Fibroblast of skin of abdomen (primary cell): ENCODE results near the gene AIMP1.
"Not testable (repeated sequence)": the region's sequence is repeated elsewhere in the genome, so short reads cannot be mapped to it uniquely, and the experiment has no call there.

Source experiments
- DNase-seq: peaks from one replicate; pipeline ENCODE4 v3.0.0-alpha.2; 2013

AIMP1 gene

GRCh38 chr4:106312997-106313522 is 3.3 kb upstream of the AIMP1 start:
- no peak for DNase-seq

- DNase-seq = no peak
Observed at GRCh38 chr4:106314960-106315359, 1.4 kb upstream of the AIMP1 start.

DNA sequence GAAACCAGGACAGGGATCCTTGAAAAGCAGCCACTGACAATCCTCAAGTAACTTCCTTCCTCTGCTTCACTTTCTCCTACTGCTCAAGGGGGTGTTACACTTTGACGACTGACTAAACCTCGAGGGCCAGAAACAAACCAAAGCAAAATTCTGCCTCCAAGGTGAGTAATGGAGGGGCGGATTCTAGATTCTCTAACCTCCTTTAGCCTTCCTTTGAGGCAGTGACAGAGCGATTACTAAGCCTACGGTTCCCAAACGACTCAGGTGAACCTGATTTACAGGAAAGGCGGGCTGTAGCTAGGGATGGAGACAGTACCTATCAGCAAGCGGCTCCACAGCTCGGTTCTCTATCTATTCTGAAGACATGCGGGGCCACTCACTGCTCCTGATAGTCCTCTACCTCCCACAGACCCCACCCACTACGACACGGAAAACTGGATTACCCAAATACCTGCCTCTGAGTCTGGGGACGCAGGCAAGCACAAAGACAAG is 828 bp upstream of the AIMP1 start:
- DNase-seq = peak; percentile 29

DNA sequence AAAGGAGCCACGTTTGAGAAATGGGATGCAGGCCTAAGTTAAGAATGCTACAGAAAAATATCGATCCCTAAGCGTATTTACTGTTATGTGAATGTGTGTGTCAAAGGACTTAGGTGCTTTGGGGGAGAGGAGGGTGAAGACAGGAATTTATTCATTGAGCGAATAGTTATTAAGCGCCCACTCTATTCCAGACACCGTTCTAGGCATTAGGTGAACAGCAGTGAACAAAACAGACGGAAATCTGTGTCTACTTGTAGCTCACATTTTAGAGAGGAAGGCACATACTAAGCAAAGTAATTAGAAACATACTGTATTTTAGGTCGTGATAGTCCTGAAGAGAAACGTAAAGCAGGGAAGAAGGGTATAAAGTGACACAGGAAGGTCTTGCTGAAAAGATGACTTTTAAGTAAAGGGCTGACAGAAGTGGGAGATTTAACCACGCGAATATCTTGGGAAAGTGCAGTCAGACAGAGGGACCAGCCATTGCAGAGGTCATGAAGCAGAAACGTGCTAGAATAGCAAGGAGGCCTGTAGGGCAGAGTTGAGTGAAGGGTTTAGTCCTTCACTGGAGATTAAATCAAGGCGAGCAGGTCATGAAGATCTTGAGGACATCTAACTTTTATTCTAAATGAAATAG is 541 bp downstream of the AIMP1 start:
- no peak for DNase-seq

DNA sequence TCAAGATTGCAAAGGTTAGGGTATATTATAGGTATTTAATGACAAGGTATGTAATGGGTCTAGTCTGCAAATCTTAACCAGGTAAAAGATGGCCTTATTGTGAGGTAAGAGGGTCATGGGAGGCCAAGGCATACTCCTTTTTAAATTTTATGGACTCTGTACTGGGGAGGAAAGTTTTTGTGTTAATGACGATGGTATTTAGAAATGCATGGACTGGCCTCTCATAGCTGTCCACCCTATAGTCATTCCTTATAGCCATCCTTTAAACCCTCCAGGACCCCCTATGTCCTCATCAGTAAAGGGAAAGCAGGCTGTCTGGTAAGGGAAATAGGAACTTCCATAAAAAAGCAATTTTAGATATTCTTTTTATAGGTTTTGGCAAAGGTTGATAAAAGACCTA is 1.5 kb downstream of the AIMP1 start:
- DNase-seq = no peak

DNA sequence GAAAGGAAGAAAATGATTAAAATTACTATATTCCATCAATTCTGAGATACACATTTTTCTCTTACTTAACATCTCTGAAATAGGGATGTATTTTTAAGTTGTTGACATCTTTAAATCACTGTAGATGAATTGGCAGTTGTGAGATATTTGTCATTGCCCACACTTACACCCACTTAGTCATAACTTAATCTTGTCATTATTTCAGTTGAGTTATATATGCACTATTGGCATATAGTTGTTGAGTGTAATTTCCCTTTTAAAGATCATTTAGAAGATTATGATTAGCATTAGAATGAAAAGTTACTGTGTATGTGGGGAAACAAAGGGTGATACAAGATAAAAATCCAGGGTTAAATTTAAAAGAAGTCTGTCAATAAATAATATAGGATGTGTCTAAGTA is 2.2 kb downstream of the AIMP1 start:
- no peak for DNase-seq

- DNase-seq = no peak
Observed at GRCh38 chr4:106320235-106320634, 3.9 kb downstream of the AIMP1 start.

- DNase-seq = not testable (repeated sequence)
Observed at GRCh38 chr4:106321168-106321567, 4.8 kb downstream of the AIMP1 start.

- DNase-seq = not testable (repeated sequence)
Observed at GRCh38 chr4:106321814-106322213, 5.5 kb downstream of the AIMP1 start.

GRCh38 chr4:106323119-106323518 is 6.8 kb downstream of the AIMP1 start:
- DNase-seq = no peak

DNA sequence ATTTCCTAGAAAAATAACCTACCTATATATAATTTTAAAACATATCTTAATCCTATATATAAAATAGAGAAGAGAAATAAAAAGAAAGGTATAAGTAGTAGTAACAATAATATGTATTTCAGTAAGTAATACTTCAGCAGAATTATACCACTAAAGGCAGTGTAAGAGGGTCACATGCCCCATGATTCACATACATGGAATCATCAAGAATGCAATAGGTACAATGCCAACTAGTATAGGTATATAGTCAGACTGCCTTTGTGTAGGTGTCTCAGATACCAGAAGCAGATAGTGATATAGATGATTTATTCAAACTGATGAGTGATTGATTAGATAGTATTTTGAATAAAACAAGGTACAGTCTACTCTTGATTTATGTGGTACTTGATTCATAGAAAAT is 9.4 kb downstream of the AIMP1 start:
- no peak for DNase-seq

- peak; percentile 48 for DNase-seq
Observed at GRCh38 chr4:106329041-106329618, 12.8 kb downstream of the AIMP1 start.

DNA sequence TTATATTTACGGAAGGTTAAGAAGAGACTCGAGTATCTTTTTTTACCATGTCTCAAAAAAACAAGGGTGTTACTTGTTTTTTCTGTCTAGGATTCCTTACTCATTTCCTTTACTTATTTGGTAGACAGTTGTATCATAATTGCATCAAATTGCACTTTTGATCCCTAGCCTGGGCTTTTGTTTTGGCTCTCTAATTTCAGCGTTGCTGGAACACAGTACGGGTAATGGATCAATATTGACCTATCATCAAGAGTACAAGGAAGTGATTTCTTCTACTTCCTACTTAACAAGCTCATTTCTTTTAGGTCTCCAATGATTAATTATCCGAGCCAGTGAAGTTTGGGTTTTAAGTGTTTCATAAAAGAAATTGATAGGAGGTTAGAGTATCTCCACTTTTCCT is 16.8 kb downstream of the AIMP1 start:
- no peak for DNase-seq

- DNase-seq = peak; percentile 37
Observed at GRCh38 chr4:106334741-106335470, 18.6 kb downstream of the AIMP1 start.

- DNase-seq = no peak
Observed at GRCh38 chr4:106336618-106337017, 20.3 kb downstream of the AIMP1 start.

DNA sequence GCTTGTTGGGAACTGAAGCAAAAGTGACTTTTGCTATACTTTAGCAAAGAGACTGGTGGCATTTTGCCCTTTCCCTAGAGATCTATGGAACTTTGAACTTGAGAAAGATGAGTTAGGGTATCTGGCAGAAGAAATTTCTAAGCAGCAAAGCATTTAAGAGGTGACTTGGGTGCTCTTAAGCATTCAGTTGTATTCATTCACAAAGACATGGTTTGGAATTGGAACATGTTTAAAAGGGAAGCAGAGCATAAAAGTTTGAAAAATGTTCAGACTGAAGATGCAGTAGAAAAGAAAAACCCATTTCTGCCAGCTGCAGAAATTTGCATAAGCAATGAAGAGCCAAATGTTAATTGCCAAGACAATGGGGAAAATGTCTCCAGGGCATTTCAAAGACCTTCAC is 21.6 kb downstream of the AIMP1 start:
- DNase-seq = no peak

DNA sequence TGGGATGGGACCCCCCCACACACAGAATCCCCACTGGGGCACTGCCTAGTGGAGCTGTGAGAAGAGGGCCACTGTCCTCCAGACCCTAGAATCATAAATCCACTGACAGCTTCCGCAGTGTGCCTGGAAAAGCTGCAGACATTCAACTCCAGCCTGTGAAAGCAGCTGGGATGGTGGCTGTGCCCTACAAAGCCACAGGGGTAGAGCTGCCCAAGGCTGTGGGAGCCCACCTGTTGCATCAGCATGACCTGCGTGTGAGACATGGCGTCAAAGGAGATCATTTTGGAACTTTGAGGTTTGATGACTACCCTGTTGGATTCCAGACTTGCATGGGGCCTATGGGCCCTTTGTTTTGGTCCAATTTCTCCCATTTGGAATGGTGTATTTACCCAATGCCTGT is 22.3 kb downstream of the AIMP1 start:
- DNase-seq = no peak

- no peak for DNase-seq
Observed at GRCh38 chr4:106339431-106339830, 23.1 kb downstream of the AIMP1 start.

GRCh38 chr4:106340774-106341173 is 24.4 kb downstream of the AIMP1 start:
- DNase-seq = no peak

- no peak for DNase-seq
Observed at GRCh38 chr4:106343865-106344646, 27.7 kb downstream of the AIMP1 start.

DNA sequence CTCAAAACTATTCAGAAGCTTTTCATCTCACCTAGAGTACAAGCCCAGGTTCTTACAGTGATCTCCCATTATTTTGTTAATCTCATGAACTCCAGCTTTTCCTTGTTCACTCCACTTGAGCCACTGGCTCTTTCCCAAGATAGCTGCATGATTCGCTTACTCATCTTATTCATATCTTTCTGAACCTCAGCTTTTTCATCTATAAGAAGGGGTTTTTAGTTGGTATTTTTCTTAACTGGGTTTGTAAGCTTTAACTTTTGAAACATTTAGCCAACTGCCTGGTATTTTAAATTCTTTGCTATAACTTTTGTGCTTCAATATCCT is 28.3 kb downstream of the AIMP1 start:
- peak; percentile 57 for DNase-seq

- DNase-seq = no peak
Observed at GRCh38 chr4:106347167-106347566, 30.8 kb downstream of the AIMP1 start.

DNA sequence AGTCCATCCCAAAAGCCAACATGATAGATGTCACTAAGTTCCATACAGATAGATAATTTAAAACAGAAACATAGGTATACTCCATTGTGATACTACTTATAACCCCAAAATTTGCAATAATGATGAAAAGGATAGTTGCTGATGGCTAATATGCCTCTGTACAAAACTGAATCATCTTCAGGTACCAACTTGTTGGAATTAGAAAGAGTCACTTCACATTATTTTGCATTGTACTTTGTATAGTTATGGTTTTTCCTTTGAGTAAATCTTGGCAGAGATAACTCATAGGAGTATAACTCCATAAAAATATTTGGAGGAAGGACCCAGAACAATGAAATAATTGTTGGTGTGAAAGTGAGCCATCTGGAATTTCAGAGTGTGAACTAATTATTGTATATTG is 34.7 kb downstream of the AIMP1 start:
- DNase-seq = no peak
